Measurements from ENCODE around the gene ASCL3. TPM values are rescaled to one million over a fixed set of nuclear protein-coding genes. Genes with fewer than 3 reads are reported as not detected.

ASCL3 gene
- total and polyA plus RNA-seq, 2 experiments from 2014 or later, result not detected

DNA sequence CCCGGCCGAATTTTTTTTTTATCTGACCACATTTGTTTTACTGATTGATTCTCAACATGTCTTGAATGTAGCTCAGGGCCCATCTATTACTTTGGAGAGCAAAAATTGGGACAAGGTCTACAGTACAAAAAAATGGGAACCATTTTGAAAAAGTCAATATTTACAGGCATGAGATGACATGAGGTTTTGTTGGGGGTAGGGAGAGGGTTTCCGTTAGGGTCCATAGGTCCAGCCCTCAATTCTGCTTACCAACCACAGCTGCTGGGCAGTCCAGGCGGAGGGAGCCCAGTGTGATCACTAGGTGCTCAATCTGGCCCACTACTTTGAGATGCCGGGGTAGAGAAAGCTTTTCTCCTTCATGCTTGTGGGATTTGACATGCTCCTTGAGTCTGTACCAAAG is 42.6 kb upstream of the ASCL3 start (continued):
- TF ChIP-seq REST (IDR thresholded peaks at IDR 0.05; ENCODE audit: unreplicated experiment), result no peak
- no peak for TF ChIP-seq CREB1 (CRISPR knock-in tag; IDR thresholded peaks at IDR 0.05; ENCODE audit: low read depth)

- Histone ChIP-seq H3F3A (replicated peaks; ENCODE audit: low read depth) (no peaks in the 10 kb centered on the region), H3K9me2 (ENCODE audit: insufficient read depth) (no peaks in the 10 kb centered on the region), H3K36me3 (ENCODE audit: insufficient read depth) (no peaks in the 10 kb centered on the region), H3K4me3 (no peak overlapping the region), H2AFZ (no peak overlapping the region), H3K27me3 (ENCODE audit: insufficient read depth) (no peaks in the 10 kb centered on the region), H4K20me1 (replicated peaks; ENCODE audit: insufficient read depth) (no peaks in the 10 kb centered on the region), H3K4me1 (ENCODE audit: insufficient read depth) (no peaks in the 10 kb centered on the region), H3K4me2 (no peak overlapping the region), H3K79me2 (replicated peaks; ENCODE audit: insufficient read depth) (no peaks in the 10 kb centered on the region), H3K27ac (ENCODE audit: low read depth) (no peak overlapping the region)
- DNase-seq (ENCODE audit: low spot score), result no peak
- ATAC-seq, result no peak
- Mint-ChIP-seq H3K27ac (no peak overlapping the region), H3K4me1 (no peaks in the 10 kb centered on the region), H3K4me3 (no peak overlapping the region), H3K36me3 (ENCODE audit: low read depth) (peaks cover 2% of the 10 kb centered on the region; the same call in 1 of the 3 replicates), H3K27me3 (ENCODE audit: insufficient read depth, low read depth, poor library complexity) (no peaks in the 10 kb centered on the region), H3K9me3 (no peaks in the 10 kb centered on the region)
- TF ChIP-seq EZH2phosphoT487 (IDR thresholded peaks at IDR 0.05; ENCODE audit: unreplicated experiment) (no peak), STAT1 (IDR thresholded peaks at IDR 0.05; ENCODE audit: unreplicated experiment) (no peak), CREB1 (CRISPR knock-in tag; IDR thresholded peaks at IDR 0.05; ENCODE audit: low read depth) (no peak), REST (IDR thresholded peaks at IDR 0.05; ENCODE audit: unreplicated experiment) (no peak), JUNB (IDR thresholded peaks at IDR 0.05; ENCODE audit: unreplicated experiment) (no peak)
- TF ChIP-seq, protein P1, sequence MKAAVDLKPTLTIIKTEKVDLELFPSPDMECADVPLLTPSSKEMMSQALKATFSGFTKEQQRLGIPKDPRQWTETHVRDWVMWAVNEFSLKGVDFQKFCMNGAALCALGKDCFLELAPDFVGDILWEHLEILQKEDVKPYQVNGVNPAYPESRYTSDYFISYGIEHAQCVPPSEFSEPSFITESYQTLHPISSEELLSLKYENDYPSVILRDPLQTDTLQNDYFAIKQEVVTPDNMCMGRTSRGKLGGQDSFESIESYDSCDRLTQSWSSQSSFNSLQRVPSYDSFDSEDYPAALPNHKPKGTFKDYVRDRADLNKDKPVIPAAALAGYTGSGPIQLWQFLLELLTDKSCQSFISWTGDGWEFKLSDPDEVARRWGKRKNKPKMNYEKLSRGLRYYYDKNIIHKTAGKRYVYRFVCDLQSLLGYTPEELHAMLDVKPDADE (IDR thresholded peaks at IDR 0.05), result no peak
These were observed 40.7 kb upstream of the ASCL3 start for GRCh38 chr11:8983552-8983951.
